Esophagus squamous epithelium (tissue), 5 donors: ENCODE measurements around the gene ITGB2. TPM values are rescaled to one million over a fixed set of nuclear protein-coding genes. Genes with fewer than 3 reads are reported as not detected.

Source experiments
- DNase-seq: peaks from one replicate; lab custom pipeline; 2025; lab: John Stamatoyannopoulos, UW
- H3K27ac ChIP-seq, 4 donors: fragments of 200-600 bp; sonication (generic); one replicate each; pipeline ENCODE4 v1.5.1; 2016 to 2019; ENCODE audit warnings: mild to moderate bottlenecking in 1 of 4
- H3K27me3 ChIP-seq, 4 donors: fragments of 200-600 bp; sonication (generic); 1 replicate in 3 of 4; 2 replicates in 1 of 4; pipeline versions ENCODE4 v1.5.1 to v1.6.0; 2017 to 2021; ENCODE audit warnings: antibody characterized with exemption in 1 of 4
- H3K36me3 ChIP-seq, 3 donors: fragments of 200-600 bp; sonication (generic); one replicate each; pipeline ENCODE4 v1.5.1; 2016 to 2019
- H3K4me1 ChIP-seq, 3 donors: fragments of 200-600 bp; sonication (generic); one replicate each; pipeline ENCODE4 v1.5.1; 2017 to 2019
- H3K4me3 ChIP-seq, 4 donors: fragments of 200-600 bp; sonication (generic); 1 replicate in 3 of 4; 2 replicates in 1 of 4; pipeline ENCODE4 v1.5.1; 2016 to 2019; ENCODE audit warnings: mild to moderate bottlenecking in 2 of 4, moderate library complexity in 1 of 4
- H3K9me3 ChIP-seq, 3 donors: fragments of 200-600 bp; sonication (generic); one replicate each; pipeline ENCODE4 v1.5.1; 2016 to 2019
- CTCF ChIP-seq, 6 experiments: fragments of 450-650 bp in 4 of 6; fragments of 200-600 bp in 2 of 6; sonication (generic) in 2 of 6; IDR thresholded peaks; one replicate each; pipeline ENCODE4 v1.5.1; 2016 to 2019; ENCODE audit warnings: antibody characterized with exemption in 6 of 6, mild to moderate bottlenecking in 4 of 6, moderate library complexity in 4 of 6
- POLR2A ChIP-seq, 4 donors: fragments of 450-650 bp; IDR thresholded peaks; one replicate each; pipeline ENCODE4 v1.6.1; 2017; ENCODE audit warnings: antibody characterized with exemption in 4 of 4, mild to moderate bottlenecking in 4 of 4, moderate library complexity in 3 of 4
- WGBS, 2 donors: methylation state at CpG; one replicate each; pipeline ENCODE4 v1.1.5; 2018; 5-methylcytosine and 5-hydroxymethylcytosine counted together
- intact Hi-C: fragments of 100-400 bp; cut with DNase I; formaldehyde crosslinking; loops from one replicate; pipeline ENCODE4 v1.15.0; 2022
- total RNA-seq, 4 donors: library from RNA; depleted of rRNA; stranded (reverse); fragments of >200 nt; gene quantifications; one replicate each; pipeline ENCODE4 v1.1.0, GENCODE V29; 2016
- donor health status: DM: yes; HTN: yes; CAD: no.

Gene ITGB2
- total RNA-seq, 4 donors from 2014 or later = 6.6 to 47.1 (median 18.5) TPM

GRCh38 chr21:44899768-44900558 lies 20.7 kb downstream of the ITGB2 start:
- Histone ChIP-seq H3K9me3 (no peaks in the 10 kb centered on the region), H3K36me3 (peaks cover 0 to 12% (median 0%) of the 10 kb centered on the region in 3 donors), H3K4me3 (no peak overlapping the region), H3K27ac (no peak overlapping the region), H3K4me1 (peaks cover 0 to 9% (median 3%) of the 10 kb centered on the region in 3 donors), H3K27me3 (peaks cover 0 to 47% (median 0%) of the 10 kb centered on the region in 4 donors)
- DNase-seq = no peak
- intact Hi-C loops = loop anchor here (10.0 kb wide), 1 partner anchor 105 kb away; no protein-coding TSS in a partner anchor
- 65 to 74% methylated on average over 4 of the region's 37 CpGs for WGBS, 2 donors
- TF ChIP-seq POLR2A (IDR thresholded peaks at IDR 0.05) (no peak), CTCF (IDR thresholded peaks at IDR 0.05) (no peak)

- intact Hi-C loops = loop anchor here (10.0 kb wide), 1 partner anchor 104 kb away; no protein-coding TSS in a partner anchor
- Histone ChIP-seq H3K27me3 (peaks cover 0 to 55% (median 0%) of the 10 kb centered on the region in 4 donors), H3K27ac (no peak overlapping the region), H3K9me3 (no peaks in the 10 kb centered on the region), H3K4me3 (no peak overlapping the region), H3K36me3 (peaks cover 0 to 12% (median 0%) of the 10 kb centered on the region in 3 donors), H3K4me1 (peaks cover 0 to 9% (median 3%) of the 10 kb centered on the region in 3 donors)
- no peak for TF ChIP-seq CTCF (IDR thresholded peaks at IDR 0.05)
- no peak for TF ChIP-seq POLR2A (IDR thresholded peaks at IDR 0.05)
- 78 to 90% methylated on average over 14 of the region's 49 CpGs for WGBS, 2 donors
- no peak for DNase-seq
These were observed 21.6 kb downstream of the ITGB2 start for GRCh38 chr21:44898851-44899767.

- intact Hi-C loops = loop anchor here (10.0 kb wide), 1 partner anchor 103 kb away; no protein-coding TSS in a partner anchor
- TF ChIP-seq POLR2A (IDR thresholded peaks at IDR 0.05) (no peak), CTCF (IDR thresholded peaks at IDR 0.05) (no peak)
- Histone ChIP-seq H3K9me3 (no peaks in the 10 kb centered on the region), H3K4me3 (no peak overlapping the region), H3K27ac (no peak overlapping the region), H3K4me1 (peaks cover 0 to 9% (median 3%) of the 10 kb centered on the region in 3 donors), H3K27me3 (peaks cover 0 to 66% (median 0%) of the 10 kb centered on the region in 4 donors), H3K36me3 (peaks cover 0 to 12% (median 0%) of the 10 kb centered on the region in 3 donors)
- WGBS, 2 donors = 81 to 91% methylated on average over 4 of the region's 13 CpGs
- no peak for DNase-seq
These were observed 22.6 kb downstream of the ITGB2 start for GRCh38 chr21:44898011-44898488.

GRCh38 chr21:44897326-44898010 lies 23.2 kb downstream of the ITGB2 start:
- H3K27ac ChIP-seq = no peak overlapping the region
- intact Hi-C loops = loop anchor here (10.0 kb wide), 1 partner anchor 103 kb away; no protein-coding TSS in a partner anchor
- H3K27me3 ChIP-seq = peaks cover 0 to 67% (median 0%) of the 10 kb centered on the region in 4 donors
- no peak overlapping the region for H3K4me3 ChIP-seq
- 52 to 70% methylated on average over 7 to 19 of the region's 21 CpGs for WGBS, 2 donors
- no peak for DNase-seq
- TF ChIP-seq CTCF (IDR thresholded peaks at IDR 0.05) = no peak
- TF ChIP-seq POLR2A (IDR thresholded peaks at IDR 0.05) = no peak
- H3K36me3 ChIP-seq = peaks cover 0 to 12% (median 0%) of the 10 kb centered on the region in 3 donors
- no peaks in the 10 kb centered on the region for H3K9me3 ChIP-seq
- H3K4me1 ChIP-seq = peaks cover 0 to 9% (median 3%) of the 10 kb centered on the region in 3 donors
